HepG2 (cell line): ENCODE measurements around the gene TENM3.

Source experiments
- FLYWCH1 ChIP-seq: sonication (generic); formaldehyde crosslinking; IDR thresholded peaks from 2 replicates; pipeline ENCODE4 v1.8.1; 2023; ENCODE audit warnings: mild to moderate bottlenecking, missing genetic modification reagents
- KAT7 ChIP-seq: IDR thresholded peaks from 2 replicates; pipeline ENCODE4 v1.6.1; 2018; ENCODE audit warnings: borderline replicate concordance, missing compliant biosample characterization
- NBN ChIP-seq: fragments of 450-650 bp; conservative IDR thresholded peaks from 2 replicates; pipeline ENCODE4 v1.6.1; 2017
- POLR2A ChIP-seq, 2 experiments: IDR thresholded peaks; 2 replicates each; pipeline ENCODE4 v1.6.1; 2011; ENCODE audit warnings: low read depth in 2 of 2, low read length in 2 of 2, mild to moderate bottlenecking in 1 of 2, moderate library complexity in 1 of 2; ENCODE audit not compliant: insufficient read depth in 1 of 2
- SMAD3 ChIP-seq: sonication (generic); formaldehyde crosslinking; IDR thresholded peaks from 2 replicates; pipeline ENCODE4 v1.4.0; 2020; ENCODE audit warnings: missing genetic modification reagents
- SMARCE1 ChIP-seq: fragments of 450-650 bp; IDR thresholded peaks from 2 replicates; pipeline ENCODE4 v1.6.1; 2017; ENCODE audit warnings: borderline replicate concordance
- SMC3 ChIP-seq: IDR thresholded peaks from 2 replicates; pipeline ENCODE4 v1.6.1; 2011; ENCODE audit warnings: low read length, improper control_type of control experiment
- TBL1XR1 ChIP-seq: fragments of 150-350 bp; IDR thresholded peaks from 2 replicates; pipeline ENCODE4 v1.6.1; 2014; ENCODE audit warnings: borderline replicate concordance, low read length; ENCODE audit not compliant: partially characterized antibody
- WIZ ChIP-seq: sonication (generic); formaldehyde crosslinking; IDR thresholded peaks from 2 replicates; pipeline ENCODE4 v1.5.1; 2020; ENCODE audit warnings: mild to moderate bottlenecking, missing genetic modification reagents
- ZBTB21 ChIP-seq: sonication (generic); formaldehyde crosslinking; IDR thresholded peaks from 2 replicates; pipeline ENCODE4 v1.4.0; 2020; ENCODE audit warnings: missing genetic modification reagents
- ZBTB49 ChIP-seq: sonication (generic); formaldehyde crosslinking; IDR thresholded peaks from 2 replicates; pipeline ENCODE4 v1.4.0; 2020; ENCODE audit warnings: missing genetic modification reagents, borderline replicate concordance
- ZKSCAN8 ChIP-seq: IDR thresholded peaks from 2 replicates; pipeline ENCODE4 v1.6.1; 2016; ENCODE audit warnings: borderline replicate concordance, missing genetic modification reagents, missing compliant biosample characterization
- TF ChIP-seq, protein P1 (sequence below): sonication (generic); formaldehyde crosslinking; IDR thresholded peaks from 2 replicates; pipeline ENCODE4 v1.5.0; 2020; ENCODE audit warnings: mild to moderate bottlenecking, missing genetic modification reagents, moderate library complexity

- no peak for TF ChIP-seq ZKSCAN8 (CRISPR knock-in tag)
- TF ChIP-seq ZBTB21, result no peak
- TF ChIP-seq WIZ (CRISPR knock-in tag), result no peak
- TF ChIP-seq KAT7 (CRISPR knock-in tag), result no peak
- TF ChIP-seq NBN, result no peak
- TF ChIP-seq POLR2A (IDR thresholded peaks at IDR 0.05; ENCODE audit: insufficient read depth in 1 of 2, low read depth in 2 of 2, low read length in 2 of 2), result no peak
- no peak for TF ChIP-seq TBL1XR1
- no peak for TF ChIP-seq SMAD3 (CRISPR knock-in tag)
- TF ChIP-seq, protein P1, sequence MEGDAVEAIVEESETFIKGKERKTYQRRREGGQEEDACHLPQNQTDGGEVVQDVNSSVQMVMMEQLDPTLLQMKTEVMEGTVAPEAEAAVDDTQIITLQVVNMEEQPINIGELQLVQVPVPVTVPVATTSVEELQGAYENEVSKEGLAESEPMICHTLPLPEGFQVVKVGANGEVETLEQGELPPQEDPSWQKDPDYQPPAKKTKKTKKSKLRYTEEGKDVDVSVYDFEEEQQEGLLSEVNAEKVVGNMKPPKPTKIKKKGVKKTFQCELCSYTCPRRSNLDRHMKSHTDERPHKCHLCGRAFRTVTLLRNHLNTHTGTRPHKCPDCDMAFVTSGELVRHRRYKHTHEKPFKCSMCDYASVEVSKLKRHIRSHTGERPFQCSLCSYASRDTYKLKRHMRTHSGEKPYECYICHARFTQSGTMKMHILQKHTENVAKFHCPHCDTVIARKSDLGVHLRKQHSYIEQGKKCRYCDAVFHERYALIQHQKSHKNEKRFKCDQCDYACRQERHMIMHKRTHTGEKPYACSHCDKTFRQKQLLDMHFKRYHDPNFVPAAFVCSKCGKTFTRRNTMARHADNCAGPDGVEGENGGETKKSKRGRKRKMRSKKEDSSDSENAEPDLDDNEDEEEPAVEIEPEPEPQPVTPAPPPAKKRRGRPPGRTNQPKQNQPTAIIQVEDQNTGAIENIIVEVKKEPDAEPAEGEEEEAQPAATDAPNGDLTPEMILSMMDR (CRISPR knock-in tag), result no peak
- TF ChIP-seq SMARCE1, result no peak
- TF ChIP-seq SMC3, result no peak
- no peak for TF ChIP-seq ZBTB49 (CRISPR knock-in tag)
- TF ChIP-seq FLYWCH1 (CRISPR knock-in tag), result no peak
Observed at GRCh38 chr4:182683661-182684060, 440.5 kb downstream of the TENM3 start.
